CD4-positive, alpha-beta T cell treated with Interleukin-21 for 1 hour (primary cell): ENCODE data around the gene DESI1.
"Not testable (repeated sequence)": the region's sequence is repeated elsewhere in the genome, so short reads cannot be mapped to it uniquely, and the experiment has no call there.

Source experiments
- DNase-seq: peaks from one replicate; pipeline ENCODE4 v3.0.0-alpha.2; 2020

The DESI1 gene

DNA sequence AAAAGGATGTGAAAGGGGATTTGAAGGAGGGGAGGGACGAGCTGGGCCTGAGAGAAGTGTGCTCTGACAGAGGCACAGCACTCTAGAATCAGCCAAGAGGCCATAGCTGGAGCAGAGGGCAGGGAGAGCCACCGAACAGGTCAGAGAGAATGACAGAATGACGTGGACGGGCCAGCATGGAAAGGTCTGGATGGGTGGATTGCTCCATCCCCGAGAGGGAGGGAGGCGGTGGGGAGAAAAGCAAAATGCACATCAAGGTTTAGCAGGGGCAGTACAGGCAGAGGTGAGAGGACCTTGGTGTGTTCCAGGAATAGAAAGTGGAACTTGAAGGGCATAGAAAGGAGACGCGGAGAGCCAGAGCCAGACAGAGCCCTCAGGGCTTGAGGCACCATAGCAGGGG is 38.1 kb downstream of the DESI1 start:
- no peak for DNase-seq

DNA sequence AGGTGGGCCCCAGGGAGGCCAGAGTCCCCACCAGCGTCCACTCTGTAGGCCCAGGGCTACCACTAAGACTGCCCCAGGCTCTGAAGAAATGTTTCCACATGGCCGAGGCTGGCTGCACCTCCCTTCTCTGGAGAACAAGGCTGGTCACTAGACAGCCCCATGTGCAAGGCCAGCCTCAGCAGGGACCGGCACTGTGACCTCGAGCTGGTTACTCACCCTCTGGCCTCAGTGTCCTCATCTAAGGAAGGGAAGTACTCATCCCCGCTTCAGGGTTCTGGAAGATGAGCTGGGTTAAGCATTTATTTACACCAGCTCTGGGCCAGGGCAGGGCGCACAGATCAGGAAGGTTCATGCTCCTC is 40.9 kb downstream of the DESI1 start:
- no peak for DNase-seq

DNA sequence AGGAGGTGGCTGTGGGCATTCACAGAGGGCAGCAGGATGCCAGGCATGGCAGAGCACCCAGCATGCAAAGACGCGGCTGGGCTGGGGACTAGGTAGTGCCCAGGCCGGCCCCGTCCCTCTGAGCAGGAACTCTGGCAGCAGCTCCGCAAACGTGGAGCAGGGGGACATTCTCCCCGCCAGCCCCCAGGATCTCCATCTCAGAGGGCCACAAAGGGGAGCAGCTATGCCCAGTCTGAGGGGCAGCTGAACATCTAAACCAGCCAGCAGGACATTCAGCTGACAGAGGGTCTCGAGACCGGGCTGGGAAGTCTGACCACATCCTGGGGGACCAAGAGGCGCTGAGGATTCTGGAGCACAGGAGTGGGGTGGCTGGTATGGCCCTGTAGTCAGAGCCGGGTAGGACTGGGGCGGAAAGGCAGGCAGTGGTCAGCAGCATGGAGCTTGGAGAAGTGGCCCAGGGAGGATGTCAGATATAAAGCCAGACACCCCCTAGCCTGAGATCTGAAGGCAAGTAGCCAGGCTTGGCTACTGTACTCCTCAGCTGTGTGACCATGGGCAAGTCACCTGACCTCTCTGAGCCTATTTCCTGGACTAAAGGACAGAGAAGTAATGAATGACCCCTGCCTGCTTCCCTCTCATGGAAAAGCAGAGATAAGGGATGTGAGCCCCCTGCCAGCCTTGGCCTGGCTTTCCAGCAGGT is 41.4 kb downstream of the DESI1 start:
- DNase-seq, result no peak

DNA sequence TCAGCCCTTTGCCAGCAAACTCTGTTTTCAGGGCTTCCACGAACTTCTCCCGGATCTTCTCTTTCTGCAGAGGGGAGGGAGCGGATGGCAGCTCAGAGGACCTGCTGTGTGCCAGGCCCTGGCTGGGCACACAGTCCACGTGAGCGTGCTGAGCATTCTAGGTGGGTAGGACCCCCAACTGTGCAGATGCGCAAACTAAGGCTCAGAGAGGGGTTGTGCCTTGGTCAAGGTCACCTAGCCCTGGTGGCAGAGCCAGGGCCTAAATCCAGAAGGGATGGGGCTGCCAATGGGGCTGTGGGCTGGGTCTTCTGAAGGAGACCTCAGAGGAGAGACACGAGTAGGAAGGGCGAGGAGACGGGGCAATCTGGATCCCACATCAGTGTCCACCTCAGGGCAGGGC is 42.0 kb downstream of the DESI1 start:
- no peak for DNase-seq

DNA sequence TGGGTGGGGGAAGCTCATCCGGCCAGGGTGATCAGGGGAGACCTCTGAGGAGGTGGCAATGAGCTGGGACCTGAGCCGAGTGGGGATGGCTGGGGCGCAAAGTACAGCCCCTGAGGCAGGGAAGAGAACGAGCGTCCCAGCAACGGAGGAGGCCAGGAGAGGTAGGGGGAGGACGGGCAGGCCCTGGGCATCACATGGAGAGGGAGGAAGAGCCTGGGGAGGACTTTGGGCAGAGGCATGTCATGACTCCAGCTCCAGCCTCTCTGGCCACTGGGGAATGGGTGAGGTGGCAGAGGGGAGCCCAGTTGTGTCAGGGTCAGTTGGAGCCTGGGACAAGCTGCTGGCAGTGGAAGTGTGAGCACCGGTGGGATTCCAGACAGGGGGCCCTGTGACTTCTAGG is 42.7 kb downstream of the DESI1 start:
- no peak for DNase-seq

DNA sequence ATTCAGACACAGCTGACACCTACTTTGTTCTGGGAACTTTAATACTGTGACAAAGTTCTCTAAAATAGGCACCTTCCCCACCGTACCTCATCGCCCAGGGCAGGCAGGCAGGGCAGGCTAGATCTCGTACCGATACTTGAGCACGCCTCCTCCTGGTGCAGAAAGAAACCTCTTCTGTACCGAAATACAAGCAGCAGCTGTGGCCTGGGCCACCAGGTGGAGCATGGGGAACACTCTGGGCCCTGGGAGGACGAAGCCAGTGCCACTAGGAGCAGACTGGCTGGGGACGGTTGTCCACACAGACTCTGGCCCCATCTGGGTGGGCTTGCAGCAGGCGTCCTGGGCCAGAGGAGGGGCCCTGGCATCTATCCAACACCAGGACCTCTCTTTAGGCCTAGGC is 44.0 kb downstream of the DESI1 start:
- DNase-seq, result peak; percentile 36

DNA sequence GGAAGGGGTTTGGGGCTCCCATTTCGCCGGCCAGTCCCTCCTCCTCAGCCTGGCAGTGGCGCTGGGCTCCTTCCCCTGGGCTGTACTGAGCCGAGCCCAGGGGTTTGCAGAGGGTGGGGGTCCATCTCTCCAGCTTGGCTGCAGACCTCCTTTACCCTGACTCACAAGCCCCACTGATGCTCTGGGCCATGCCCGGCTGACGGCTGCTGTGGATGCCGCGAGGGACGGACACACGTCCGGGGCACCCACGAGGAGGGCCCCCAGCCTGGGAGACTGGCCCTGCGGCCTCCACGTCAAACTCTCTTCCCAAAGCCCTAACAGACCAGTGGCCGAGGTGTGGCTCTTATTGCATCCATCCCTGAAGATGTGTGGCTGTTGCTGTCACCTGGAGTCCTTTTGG is 45.3 kb downstream of the DESI1 start:
- DNase-seq, result no peak

DNA sequence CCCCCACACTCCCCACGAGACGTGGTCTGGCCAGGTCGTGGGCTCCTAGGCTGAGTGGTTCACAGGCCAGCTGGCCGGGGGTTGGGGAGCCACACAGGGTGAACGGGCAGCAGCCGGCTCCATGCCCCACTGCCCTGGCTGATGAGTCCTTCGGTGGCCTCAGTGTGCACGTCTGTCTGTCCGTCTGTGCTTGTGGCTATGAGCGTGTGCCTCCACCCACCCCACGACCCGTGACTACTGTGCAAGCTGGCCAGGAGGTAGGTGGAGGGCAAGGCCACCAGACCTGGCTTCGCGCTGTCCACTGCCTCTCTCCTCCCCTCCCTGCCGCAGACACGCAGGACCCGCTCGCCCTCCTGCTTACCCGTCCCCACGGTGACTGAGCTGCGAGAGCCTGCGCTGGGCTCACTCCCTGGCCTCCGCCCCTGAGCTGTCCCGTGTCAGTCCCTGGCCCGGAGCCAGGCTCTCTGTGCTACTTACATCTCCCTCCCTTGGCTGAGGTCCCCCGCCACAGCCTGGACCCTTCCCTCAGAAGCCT is 45.9 kb downstream of the DESI1 start:
- DNase-seq, result no peak

DNA sequence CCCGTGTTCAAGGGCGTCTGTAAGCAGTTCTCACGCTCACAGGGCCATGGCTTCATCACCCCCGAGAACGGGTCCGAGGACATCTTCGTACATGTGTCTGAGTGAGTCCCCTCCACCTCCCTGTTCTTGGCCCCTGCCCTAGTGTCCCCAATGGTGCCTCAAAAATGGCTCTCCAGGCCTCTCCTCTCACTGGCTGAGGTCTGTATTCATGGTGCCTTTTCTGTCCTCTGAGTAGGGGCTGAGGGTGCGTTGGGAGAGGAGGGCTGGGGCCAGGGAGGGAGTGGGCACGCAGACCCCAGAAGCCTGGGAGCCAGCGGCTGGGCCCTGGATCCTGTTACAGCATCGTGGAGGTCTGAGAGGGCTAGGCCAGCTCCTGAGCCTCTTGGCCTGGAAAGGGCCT is 47.2 kb downstream of the DESI1 start:
- DNase-seq, result no peak

DNA sequence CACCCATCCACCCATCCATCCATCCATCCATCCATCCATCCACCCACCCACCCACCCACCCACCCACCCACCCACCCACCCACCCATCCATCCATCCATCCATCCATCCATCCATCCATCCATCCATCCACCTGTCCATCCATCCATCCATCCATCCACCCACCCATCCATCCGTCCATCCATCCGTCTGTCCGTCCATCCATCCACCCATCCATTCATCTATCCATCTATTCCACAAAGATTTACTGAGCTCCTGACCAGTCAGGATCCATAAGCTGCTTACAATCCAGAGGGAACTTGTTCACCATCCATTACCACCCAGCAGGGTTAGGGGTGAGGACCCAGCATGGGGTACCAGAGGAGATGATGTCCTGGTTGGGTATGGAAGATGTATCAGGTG is 48.5 kb downstream of the DESI1 start:
- not testable (repeated sequence) for DNase-seq

DNA sequence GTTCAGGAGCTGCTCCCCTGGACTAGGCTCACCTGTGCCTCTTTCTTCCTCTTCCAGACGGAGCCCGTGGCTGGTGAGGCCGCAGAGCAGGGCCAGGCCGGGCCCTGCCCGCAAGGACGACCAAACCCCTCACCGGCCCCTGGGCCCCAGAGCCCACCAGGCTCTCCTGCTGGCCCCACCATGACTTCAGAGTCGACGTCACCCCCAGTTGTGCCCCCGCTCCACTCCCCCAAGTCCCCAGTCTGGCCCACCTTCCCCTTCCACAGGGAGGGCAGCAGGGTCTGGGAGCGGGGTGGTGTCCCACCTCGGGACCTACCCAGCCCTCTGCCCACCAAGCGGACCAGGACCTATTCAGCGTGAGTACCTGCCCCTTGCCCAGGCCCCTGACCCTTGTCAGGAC is 49.1 kb downstream of the DESI1 start:
- DNase-seq, result no peak

DNA sequence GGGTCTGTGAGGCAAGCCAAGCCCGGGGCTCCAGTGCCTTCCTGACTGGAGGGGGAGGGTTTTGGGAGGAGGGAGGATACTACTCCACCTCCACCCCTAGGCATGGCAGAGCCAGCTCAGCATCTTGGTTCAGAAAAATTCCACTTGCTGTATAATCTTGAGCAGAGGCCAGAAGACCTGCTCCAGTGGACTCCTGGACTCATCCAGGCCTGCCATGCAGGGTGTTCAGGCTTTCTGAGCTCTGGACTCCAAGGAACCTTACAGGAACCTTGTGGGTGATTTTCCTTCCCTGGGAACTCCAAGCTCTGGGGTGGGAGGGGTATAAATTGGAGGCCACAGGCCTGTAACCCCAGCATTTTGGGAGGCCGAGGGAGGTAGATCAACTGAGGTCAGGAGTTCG is 50.6 kb downstream of the DESI1 start:
- DNase-seq, result no peak

DNA sequence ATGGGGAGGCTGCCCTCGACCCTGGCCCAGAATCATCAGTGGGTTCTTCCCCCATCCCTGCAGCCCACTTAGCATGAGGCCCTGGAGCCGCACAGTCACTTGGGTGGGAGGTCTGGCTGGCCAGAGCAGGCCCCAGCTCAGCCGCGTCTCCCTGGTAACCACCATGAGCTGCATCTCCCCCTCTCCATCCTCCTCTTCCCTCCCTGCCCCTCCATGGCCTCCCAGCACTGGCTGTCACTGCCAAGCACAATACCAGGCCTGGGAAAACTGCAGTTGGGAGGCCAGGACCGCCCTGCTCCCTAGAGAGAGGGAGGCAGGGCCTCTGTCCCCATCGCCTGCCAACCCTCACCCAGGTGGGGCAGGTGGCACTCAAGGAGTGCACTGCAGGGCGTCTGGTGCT is 52.0 kb downstream of the DESI1 start:
- DNase-seq, result no peak

DNA sequence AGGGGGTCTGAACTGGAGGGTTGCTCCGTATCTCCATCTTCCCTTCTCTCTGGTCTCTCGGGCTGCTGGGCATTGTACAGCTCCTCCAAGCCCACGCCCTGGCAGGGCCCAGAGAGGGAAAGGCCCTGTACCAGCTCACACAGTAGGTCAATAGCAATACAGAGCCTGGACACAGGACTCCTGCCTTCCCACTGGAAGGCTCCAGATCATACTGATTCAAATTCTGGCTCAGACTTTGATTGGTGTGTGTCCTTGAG is 53.4 kb downstream of the DESI1 start:
- no peak for DNase-seq

DNA sequence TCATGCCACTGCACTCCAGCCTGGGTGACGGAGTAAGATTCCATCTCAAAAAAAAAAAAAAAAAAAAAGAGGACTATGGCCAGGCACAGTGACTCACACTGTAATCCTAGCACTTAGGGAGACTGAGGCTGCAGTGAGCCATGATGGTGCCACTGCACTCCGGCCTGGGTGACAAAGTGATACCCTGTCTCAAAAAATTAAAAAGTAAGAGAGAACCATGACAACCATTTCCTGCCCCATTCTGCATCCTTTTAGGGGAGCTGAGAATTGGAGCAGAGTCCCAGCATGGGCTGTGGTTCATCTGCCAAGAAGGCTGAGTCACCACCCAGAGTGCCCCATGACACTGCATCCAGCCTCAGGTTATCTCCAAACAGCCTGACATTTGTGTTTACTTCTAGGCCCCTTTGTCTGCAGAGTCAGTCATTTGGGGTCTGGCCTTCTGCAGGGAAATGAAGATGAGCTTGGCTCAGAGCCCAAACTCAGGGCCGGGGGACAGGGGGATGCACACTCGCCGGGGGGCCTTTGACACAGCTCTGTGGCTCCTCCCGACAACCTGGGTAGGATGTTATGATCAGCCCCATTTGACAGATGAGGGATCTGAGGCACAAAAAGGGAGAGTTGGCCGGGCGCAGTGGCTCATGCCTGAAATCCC is 55.3 kb downstream of the DESI1 start:
- DNase-seq, result no peak

DNA sequence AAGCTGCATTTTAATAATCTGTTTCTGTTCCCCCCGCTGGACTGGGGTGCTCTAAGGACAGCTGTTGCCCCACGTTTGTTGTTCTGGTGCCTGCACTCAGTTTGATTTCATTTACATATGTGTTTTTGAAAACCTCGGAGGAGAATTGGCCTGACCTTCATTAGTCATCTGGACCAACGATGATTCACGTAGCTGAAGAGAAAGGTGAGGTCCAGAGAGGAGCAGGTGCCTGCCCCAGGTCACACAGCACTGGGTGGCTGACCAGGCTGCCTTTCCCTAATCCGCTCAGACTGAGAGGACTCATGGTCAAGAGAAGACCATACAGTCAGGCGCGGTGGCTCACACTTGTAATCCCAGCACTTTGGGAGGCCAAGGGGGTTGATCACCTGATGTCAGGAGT is 56.3 kb downstream of the DESI1 start:
- DNase-seq, result no peak

DNA sequence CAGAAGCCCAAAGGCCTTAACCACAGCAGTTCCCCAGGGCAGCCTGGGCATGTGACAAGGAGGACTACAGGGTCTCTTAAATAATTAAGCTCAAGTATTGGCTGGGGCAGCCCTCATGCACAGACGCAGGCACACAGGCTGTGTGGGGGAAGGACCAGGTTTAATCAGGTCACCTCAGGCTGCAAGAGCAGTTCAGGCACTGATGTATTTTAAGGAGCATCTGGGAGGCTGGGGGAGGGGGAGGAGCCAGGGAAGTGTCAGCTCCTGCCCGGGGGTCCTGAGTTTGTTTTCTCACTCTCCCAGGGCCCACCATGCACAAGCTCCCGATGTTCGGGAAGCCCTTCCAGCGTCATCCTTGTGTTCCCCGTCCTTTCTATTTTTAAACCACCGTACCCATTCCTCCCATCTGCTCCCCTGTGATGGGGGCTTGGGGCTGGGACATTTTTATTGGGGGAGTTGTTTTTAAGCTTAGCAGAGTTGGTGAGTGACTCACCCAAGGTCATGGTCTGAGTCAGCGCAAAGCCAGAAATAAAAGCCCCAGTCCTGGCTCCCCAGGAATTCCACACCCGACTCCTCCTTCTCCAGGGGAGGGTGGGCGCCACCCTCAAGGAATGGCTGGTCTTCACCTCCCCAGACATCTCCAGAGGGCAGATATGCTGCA is 57.7 kb downstream of the DESI1 start:
- DNase-seq, result no peak

DNA sequence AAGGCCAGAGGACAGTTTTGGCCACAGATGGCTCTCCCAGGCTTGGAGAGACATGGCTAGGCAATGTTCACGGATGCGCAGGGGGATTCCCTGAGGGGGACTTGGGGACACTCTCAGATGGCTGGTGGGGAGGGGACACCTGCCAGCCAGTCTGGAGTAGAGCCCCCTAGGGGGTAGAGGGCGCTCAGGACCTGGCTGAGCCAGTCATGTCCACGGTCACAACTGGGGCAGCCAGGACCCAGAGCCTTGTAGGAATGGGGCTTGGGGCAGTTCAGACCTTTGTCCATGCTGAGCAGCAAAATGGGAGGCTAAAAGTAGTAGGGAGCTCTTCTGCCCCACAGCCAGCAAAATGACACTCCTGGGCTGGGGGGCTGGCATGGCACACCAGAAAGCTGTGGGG is 58.4 kb downstream of the DESI1 start:
- no peak for DNase-seq

DNA sequence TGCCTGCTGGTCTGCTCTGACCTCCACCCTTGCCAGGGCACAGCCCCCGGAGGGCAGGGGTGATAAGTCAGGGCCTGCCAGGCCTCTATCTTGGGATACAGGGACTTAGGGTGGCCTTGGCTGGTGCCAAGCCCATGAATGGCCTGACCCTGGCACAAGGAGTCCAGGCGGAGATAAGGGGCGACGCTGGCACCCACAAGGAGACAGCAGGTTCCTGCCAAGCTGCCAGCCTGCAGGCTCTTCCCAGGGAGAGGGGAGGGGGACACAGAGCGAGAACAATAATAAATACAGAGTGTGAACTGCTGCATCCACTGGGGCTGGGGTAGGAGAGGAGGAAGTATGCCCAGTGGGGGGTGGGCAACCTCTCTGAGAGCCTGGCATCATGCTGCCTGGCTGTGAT is 59.1 kb downstream of the DESI1 start:
- no peak for DNase-seq

DNA sequence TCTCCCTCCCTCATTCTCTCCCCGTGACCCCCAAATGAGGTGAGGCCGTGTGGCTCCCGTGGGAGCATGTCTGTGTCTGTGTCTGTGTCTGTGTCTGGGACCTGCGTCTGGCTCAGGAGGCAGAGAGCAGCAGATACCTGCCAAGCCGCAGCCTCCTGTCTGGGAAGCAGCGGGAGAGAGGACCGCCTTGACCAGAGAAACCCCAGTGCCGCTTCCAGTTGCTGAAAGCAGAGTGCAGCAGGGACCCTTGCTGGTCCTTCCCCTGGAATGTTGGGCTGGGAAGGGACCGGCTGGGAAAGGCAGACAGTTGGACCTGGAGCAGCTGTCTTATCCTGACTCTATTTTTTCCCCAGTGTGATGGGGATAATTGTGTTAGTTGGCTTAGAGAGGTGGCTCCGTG is 59.5 kb downstream of the DESI1 start:
- DNase-seq, result no peak

DNA sequence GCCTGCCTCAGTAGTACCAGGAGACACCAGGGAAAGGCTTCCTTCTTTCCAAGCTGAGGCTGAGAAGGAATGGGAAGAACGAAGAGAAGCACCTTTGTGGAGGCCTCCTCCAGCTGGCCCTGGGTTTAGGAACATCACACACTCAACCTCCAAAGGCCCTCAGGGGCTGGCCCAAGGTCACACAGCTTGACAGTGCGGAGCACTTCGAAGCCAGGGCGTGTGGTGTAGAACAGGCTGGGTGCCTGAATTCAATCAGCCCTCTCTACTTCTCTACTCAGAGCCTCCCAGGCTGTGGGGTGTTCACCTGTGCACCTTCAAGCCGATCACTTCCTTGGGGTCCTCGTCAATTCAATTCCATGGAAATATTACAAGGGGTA is 60.8 kb downstream of the DESI1 start:
- no peak for DNase-seq

DNA sequence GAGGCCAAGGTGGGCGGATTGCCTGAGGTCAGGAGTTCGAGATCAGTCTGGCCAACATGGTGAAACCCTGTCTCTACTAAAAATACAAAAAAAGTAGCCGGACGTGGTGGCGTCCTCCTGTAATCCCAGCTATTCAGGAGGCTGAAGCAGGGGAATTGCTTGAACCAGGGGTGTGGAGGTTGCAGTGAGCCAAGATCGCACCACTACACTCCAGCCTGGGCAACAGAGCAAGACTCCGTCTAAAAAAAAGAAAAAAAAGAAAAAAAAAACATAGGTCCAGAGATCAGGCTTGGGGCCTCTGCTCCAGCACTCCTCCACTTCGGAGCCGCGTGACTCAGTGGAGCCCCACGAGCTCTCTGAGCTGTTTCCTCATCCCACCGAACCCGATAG is 62.6 kb downstream of the DESI1 start:
- DNase-seq, result not testable (repeated sequence)

DNA sequence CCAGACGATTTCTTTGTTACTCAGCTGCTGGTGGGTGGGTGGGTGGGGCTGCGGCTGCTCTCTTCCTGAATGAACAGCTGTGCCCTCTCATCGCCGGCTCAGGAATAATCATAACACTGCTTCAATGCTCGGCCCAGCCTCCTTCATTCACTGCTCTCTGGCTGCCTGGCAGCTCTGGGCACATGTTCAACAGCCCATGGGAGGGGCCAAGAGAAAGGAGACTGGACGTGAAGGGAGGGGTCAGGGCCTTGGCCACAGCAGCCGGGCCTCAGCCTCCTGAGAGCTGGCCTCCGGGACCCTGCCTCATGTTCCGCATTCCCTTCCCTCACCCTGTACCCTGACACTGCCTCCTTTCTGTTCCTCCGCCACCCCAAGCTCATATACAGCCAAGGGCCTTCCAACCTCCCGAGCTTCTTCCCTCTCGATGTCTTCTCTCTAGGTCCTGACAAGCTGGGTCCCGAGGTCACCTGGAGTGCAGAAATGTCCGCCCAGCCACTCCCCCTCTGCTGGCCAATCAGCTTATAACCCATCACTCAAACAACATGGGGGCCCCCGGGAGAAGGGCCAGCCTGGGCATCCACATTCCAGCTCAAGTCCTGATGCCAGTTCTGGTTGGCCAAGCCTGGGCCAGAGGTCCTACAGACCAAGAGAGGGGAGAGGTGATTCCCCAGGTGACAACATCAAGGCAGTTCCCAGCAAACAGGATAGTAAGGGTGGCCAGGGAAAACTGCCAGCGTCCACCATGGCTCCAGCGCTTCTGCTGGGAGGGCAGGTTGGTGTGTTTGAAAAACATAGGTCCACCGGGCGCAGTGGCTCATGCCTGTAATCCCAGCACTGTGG is 63.2 kb downstream of the DESI1 start:
- DNase-seq, result no peak

DNA sequence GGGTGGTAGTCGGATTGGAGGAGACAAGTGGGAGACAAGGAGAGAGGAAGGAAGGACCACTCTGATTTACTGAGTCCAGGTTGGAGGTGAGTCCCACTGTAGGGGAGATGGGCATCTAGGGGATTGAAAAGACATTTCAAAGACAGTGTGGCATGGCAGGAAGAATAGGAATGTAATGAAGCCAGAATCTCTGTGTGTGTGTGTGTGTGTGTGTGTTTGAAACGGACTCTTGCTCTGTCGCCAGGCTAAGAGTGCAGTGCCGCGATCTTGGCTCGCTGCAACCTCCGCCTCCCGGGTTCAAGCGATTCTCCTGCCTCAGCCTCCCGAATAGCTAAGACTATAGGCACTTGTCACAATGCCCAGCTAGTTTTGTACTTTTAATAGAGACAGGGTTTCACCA is 64.3 kb downstream of the DESI1 start:
- no peak for DNase-seq
